Activated CD4-positive, alpha-beta T cell treated with anti-CD3 and anti-CD28 coated beads, Interleukin-2, Interleukin-4, amounts not matched to agents 100 ng/mL and 50 ng/mL, durations not matched to agents 16 hours and 8 hours (primary cell): Measurements from ENCODE around the gene UBE2D4.
A peak's percentile ranks its signal among the peaks of the same experiment; 100 is the strongest.
"Not testable (repeated sequence)": the region's sequence is repeated elsewhere in the genome, so short reads cannot be mapped to it uniquely, and the experiment has no call there.

ENCODE experiments used
- DNase-seq: peaks from one replicate; pipeline ENCODE4 v3.0.0-alpha.2; 2020; ENCODE audit warnings: low spot score

The UBE2D4 gene

DNA sequence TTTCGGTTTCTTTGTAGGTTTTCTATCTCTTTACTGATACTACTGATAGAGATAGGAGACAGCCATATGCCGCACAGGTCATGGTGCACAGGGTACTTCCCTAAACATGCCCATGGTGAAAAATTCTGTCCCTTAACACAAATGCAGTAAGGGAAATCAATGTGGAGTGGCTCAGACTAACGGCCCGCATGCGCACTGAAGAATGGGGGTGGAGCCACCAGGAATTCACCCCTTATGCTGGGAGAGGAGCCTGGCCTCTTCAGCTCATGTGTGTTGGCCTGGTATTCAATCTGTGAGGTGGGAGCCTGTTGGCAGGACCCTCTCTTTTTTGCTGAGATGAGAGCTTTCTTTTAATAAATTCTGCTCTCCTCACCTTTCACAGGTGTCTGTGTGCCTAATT, 11.4 kb upstream of the UBE2D4 start:
- DNase-seq, result no peak

GRCh38 chr7:43915907-43916306, 10.3 kb upstream of the UBE2D4 start:
- no peak for DNase-seq

GRCh38 chr7:43921423-43921822, 4.8 kb upstream of the UBE2D4 start:
- no peak for DNase-seq

- DNase-seq, result no peak
Observed at GRCh38 chr7:43922726-43923125, 3.5 kb upstream of the UBE2D4 start.

DNA sequence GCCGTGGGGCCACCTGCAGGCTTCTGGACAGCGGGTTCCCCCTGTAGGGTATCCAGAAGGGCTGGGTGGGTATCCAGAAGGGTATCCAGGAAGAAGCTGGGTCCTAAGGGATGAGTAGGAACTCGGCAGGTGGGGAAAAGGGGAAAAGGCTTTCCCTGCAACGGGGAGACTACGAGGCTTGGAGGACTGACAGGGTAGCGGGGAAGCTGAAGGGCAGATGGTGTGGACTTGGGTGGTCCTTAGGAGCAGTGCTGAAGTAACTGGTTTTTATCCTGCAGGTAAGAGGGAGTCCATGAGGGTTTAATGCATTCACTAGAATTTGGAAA, 525 bp downstream of the UBE2D4 start:
- no peak for DNase-seq

GRCh38 chr7:43927810-43928209, 1.6 kb downstream of the UBE2D4 start:
- DNase-seq, result no peak

DNA sequence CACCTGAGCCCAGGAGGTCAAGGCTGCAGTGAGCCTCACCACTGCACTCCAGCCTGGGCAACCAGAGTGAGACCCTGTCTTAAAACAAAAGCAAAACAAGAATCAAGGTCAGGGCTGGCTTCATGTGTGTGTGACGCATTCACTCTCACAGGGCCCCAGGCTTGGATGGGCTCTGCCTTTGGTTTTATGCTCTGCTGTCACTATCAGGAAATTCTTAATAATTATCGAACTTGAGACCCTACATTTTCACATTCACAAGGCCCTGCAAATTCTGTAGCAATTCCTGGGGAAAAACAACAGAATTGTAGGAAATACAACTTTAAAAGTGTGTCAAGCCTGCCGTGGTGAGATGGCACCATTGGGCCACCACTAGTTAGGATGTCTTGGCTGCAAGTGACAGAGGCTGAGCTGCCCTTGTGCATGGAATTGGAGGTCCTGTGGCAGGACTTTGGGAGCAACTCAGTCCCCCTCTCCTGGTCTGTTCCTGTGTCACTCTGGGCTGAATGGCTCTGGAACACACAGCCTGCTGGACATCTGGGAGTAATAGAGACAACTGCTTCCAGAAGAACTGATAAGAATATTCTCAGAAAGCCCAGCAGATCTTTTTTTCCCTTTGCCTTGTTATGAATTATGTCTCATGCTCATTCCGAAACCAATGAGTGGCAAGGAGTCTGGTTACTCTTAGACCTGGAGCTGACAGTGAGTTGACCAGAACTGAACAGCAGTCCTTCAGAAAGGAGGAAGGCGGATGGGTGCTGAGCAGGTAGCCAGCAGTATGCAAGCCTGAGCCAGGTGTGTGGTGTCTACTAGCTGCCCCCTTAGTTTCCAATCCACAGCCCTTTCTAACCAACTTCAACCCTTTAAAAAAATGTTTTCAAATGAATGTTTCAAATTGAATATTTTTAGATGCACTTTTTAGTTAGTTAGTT, 3.6 kb downstream of the UBE2D4 start:
- DNase-seq, result no peak

DNA sequence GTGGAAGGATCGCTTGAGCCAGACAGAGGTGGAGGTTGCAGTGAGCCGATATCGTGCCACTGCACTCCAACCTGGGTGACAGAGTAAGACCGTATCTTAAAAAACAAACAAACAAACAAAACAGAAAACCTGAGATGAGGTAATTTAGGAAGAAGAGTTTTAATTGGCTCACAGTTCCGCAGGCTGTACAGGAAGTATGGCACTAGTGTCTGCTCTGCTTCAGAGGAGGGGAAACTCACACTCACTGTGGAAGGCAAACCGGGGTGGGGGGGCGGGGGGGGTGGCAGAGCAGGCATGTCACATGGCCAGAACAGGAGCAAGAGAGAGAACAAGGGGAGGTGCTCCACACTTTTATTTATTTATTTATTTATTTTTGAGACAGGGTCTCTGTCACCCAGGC, 5.1 kb downstream of the UBE2D4 start:
- no peak for DNase-seq

- no peak for DNase-seq
Observed at GRCh38 chr7:43933902-43934560, 7.8 kb downstream of the UBE2D4 start.

GRCh38 chr7:43937444-43937843, 11.2 kb downstream of the UBE2D4 start:
- no peak for DNase-seq

GRCh38 chr7:43938892-43939482, 12.8 kb downstream of the UBE2D4 start:
- DNase-seq, result no peak

DNA sequence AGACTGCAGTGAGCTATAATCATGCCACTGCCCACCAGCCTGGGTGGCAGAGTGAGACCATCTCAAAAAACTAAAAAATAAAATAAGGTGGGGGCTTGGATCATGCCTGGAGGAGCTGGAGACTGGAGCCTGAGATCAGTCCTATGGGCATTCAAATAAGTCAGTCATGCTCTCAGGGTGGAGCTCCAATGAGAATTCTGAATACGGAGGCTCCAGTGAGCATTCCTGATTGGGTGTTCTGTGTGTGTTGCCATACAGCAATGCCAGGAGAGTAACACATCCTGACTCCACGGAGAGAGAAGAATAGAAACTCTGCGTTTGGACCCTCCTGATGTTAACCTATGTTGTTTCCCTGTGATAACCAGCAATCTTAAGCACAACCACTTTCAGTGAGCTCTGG, 16.0 kb downstream of the UBE2D4 start:
- no peak for DNase-seq

- DNase-seq, result no peak
Observed at GRCh38 chr7:43942997-43943396, 16.8 kb downstream of the UBE2D4 start.

DNA sequence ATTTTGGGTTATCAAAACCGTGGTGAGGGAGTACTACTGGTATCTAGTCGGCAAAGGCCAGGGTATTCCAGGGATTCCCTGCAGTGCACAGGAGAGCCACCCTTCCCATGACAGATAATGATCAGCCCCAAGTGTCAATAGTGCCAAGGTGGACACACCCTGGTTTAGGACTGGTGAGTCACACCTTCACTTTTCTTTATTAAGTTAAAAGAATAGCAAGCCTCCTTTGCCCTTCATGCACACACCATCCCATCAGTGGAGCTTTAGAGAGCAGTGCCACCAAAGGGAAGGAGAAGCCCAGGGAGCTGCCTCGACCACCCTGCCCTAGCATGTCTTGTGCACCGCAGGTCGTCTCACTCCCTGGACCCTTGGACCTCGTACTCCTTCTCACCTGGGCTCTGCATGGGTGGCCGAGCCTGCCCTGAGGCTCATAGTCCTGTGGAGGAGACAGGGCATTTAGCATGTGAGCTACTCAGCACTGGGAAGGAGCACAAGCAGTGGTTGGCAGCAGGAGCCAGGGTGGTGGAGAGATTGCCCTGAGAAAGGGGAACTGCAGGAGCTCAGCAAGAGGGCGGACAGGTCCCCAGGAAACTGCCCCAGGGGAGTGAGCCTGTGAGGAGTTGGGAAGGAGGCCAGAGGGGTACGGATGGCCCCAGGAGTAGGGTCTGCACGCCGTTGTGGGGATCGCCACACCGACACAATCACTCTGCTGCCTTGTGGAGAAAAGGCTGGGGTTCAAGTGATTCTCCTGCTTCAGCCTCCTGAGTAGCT, 17.4 kb downstream of the UBE2D4 start:
- DNase-seq, result no peak

- no peak for DNase-seq
Observed at GRCh38 chr7:43944286-43944685, 18.1 kb downstream of the UBE2D4 start.

DNA sequence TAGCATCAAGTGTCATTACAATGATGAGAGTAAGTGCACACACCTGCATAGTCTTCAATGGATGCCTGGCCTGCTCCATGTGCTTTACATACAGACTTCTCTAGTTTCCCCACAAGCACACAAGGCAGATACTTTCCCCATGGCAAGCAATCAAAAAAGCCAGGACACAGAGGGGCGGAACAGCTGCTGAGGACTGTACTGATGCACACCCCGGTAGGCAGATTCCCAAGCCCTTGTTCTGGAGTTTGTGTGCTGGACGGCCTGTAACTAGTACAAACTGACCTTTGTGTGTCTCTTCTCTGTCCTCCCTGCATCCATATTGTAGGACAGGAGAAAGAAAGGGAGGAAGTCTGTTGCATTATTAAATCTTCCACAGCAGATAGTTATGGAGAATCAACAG, 25.8 kb downstream of the UBE2D4 start:
- DNase-seq, result no peak

DNA sequence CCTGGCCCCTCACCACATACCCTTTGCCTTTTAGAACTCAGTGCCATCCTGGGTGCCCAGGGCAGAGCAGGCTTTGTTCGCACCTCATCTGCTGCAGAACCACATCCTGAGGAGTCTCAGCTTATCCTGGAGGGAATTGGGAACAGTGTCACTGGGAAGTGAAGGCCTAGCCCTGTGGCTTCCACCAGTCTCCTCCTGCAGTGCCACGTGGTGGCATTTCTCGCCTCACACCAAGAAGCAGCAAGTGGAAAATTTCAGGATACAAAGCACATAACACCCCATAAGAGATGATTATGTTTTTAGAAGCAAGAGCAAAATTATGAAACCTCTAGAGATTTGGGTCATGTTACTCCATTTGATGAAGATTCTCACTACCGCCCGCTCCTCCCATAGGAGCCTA, 26.8 kb downstream of the UBE2D4 start:
- DNase-seq, result no peak

DNA sequence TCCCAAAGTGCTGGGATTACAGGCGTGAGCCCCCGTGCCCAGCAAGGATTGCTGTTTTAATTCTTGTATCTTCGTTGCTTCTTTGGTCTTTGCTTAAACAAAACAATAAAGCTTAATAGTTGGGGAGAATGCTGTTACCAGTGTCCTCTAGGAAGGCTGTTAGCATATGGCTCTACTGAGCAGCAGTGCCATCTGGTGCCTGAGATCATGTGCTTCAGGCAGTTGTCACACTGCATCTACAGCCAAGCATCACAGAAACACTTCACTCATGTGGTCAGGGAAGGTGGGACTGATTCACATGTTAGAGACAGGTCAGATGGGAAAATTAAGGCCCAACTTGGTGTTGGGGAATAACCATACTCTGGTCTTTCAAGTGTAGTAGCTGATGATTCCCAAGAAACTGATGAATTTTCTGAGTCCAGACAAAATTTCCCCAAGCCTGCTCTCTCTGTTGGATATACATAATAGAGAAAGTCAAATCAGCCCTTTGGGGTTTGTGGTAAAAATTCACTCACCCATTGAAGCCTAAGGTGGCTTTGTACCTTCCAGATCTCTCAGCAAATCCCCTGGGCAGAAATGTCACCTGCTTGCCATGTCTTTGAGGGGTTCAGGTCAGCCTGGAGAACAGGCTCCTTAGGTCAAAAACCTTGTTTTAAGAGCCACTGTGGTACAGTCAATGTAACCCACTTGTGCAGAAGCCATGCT, 28.4 kb downstream of the UBE2D4 start:
- DNase-seq, result peak; percentile 25

GRCh38 chr7:43956027-43956426, 29.8 kb downstream of the UBE2D4 start:
- DNase-seq, result no peak

DNA sequence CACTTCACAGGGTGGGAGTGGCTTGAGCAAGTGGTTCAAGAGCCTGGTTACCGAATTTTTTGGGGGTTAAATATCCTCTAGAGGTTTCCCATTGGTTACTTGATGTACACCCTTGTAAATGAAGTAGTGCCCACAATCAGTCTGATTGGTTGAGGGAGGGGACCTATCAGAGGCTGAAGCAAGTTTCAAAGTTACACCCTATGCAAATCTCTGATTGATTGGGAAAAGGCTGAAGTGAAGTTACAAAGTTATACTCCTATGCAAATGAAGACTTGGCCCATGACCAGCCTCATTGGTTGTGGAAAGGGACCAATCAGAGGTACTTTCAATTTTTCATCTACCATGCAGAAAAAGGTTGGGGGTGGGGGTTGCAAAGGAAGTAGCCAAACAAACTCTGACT, 34.7 kb downstream of the UBE2D4 start:
- DNase-seq, result no peak

DNA sequence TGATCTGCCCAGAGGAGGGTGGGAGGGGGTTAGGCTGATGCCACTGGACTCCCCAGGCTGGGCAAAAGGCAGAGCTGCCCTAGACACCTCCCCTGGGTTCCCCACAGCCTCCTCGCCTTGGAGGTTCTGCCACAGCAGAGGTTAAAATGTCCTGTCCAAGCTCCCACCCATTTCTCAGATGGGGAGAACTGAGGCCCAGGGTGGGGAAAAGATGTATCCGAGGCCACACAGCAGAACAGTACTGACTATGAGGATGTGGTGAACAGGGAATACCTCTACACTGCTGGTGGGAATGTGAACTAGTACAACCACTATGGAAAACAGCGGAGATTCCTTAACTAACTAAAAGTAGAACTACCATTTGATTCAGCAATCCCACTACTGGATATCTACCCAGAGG, 40.2 kb downstream of the UBE2D4 start:
- DNase-seq, result not testable (repeated sequence)
